Femur (tissue), 1 donor: ENCODE data around the gene LRIT2.
"Not testable (repeated sequence)": the region's sequence is repeated elsewhere in the genome, so short reads cannot be mapped to it uniquely, and the experiment has no call there.

Experiments used
- DNase-seq: peaks from one replicate; pipeline ENCODE4 v3.0.0-alpha.2; 2017

The LRIT2 gene

DNA sequence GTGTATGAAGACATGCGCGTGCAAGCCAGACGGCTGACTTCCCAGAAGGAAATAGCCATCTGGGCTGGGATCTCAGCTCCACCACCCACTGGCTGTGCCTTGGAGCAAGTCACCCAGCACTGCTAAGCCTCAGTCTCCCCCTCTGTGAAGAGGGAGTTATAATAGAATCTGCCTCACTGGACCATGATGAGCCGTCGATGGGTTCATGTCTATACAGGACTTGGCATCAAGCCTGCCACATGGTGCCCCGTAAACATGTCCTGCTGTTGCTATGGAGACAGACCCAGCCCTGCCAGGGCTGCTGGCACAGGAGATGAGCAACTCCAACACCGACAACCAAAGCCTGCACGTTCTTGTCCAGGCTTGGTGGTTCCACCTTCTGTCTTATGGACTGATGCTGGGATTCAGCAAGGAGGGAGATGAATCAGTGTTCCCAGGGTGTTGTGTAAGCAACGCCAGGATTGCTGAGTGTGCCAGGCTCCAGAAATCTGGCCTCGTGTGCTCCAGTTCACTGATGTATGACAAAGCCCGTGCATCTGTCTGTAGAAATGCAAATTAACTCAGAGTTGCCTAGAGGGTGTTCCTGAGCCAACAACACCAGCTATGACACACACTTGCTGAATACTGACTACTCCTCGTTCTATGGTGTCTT, 46.2 kb downstream of the LRIT2 start:
- no peak for DNase-seq

DNA sequence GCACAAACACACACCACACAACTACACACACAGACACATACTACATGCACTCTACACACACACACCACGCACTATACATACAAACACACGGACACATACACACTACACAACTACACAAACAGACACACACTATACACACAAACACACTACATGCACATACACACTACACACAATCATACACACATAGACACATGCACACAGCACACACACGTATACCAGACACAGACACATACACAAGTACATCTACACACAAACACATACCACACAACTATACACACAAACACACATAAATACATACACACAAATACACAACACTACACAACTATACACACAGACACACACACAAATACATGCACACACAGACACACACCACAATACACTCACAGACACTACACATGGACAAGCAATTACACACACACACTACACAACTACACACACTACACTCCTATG, 47.2 kb downstream of the LRIT2 start:
- no peak for DNase-seq

- DNase-seq, result no peak
Observed at GRCh38 chr10:84177541-84178141, 47.7 kb downstream of the LRIT2 start.

DNA sequence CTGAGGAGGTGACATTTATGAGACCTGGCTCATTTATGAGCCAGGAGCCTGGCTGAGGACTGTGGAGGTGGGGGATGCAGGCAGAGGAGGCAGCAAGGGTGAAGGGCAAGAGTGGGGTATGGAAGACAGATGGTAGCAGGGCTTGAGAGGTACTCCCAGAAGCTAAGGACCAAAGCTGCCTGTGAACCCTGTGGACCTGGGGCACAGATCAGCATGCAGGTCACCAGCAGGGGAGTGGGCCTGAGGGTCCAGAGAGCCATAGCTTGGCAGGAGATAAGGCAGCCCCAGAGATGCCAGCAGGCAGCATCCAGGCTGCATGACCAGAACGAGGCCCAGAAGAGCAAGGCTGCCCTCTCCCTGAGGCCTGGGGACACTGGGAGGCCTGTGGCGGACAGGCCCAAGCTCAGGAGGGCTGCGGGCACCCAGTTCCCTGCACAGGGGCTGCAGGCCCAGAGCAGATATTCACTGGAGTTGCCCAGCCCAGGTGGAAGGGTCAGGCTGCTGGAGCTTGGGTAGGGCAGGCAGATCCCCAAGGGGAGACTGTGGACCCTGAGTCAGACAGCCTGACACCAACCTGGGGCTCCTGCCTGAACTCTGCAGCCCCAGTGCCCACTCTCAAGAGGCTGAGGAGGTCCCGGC, 48.4 kb downstream of the LRIT2 start:
- no peak for DNase-seq

GRCh38 chr10:84176351-84176750, 49.0 kb downstream of the LRIT2 start:
- no peak for DNase-seq

- no peak for DNase-seq
Observed at GRCh38 chr10:84175436-84175835, 49.9 kb downstream of the LRIT2 start.

GRCh38 chr10:84173501-84173929, 51.8 kb downstream of the LRIT2 start, which contains the start of gene GPR15LG:
TSS of gene GPR15LG (plus strand) at chr10:84173801. CDS start at chr10:84173852, 51 bp downstream.
- DNase-seq, result no peak

DNA sequence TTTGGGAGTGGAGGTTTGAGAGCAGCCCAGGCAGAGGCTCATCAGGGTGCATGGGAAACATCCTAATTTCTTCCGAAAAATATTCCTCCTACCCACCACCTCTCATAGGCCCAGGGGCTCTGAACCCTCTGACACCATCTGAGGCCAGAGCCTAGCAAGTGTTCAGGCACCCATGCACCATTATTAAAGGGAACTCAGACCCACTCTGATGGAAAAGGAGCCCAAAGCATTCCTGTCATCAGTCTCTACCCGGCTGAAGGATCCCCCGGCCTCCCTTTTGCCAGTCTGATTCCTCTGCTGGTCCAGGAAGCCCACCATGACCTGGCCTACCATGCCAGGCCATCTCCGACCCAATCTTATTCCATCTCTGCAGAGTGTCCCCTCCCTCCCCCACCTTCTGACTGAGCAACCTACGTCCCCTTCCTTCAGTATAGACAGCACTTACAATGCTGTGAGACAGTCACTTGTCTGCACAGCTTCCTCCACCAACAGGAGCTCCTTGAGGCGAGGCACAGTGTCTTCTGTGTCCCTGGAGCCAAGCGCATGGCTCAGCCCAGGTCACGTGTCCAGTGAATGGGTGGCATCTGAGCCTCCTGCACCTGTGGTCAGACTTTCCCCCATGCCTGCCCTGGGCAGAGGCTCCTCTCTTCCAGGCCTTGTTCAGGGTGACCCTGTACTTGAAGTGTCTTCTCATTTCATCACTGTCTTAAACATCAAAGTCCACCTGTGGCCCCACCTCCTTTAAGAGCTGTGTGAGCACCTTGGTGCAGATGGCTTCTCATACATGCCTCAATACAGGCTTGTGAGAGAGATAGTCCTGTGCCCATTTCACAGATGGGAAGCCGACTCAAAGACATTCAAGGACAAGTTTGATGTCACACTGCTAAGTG, 52.6 kb downstream of the LRIT2 start:
- DNase-seq, result no peak

GRCh38 chr10:84171700-84172466, 53.5 kb downstream of the LRIT2 start:
- DNase-seq, result not testable (repeated sequence)

- not testable (repeated sequence) for DNase-seq
Observed at GRCh38 chr10:84171237-84171636, 54.1 kb downstream of the LRIT2 start.
